ENCODE data around the gene LGR4. TPM values are rescaled to one million over a fixed set of nuclear protein-coding genes. Genes with fewer than 3 reads are reported as not detected.

Gene LGR4
- total RNA-seq, 1 experiment from 2014 or later = 99.2 TPM

GRCh38 chr11:27329867-27330632 lies 142.5 kb downstream of the LGR4 start:
- Mint-ChIP-seq H3K9me3 (peaks cover 13 to 18% of the 10 kb centered on the region in 2 experiments), H3K4me1 (peaks cover 40 to 50% of the 10 kb centered on the region in 2 experiments), H3K27ac (no peak overlapping the region; a peak in 1 of 7 replicates), H3K4me3 (no peak overlapping the region), H3K27me3 (ENCODE audit: low read depth) (no peaks in the 10 kb centered on the region), H3K36me3 (ENCODE audit: insufficient read depth in 1 of 3, low read depth in 3 of 3) (peaks cover 15 to 44% (median 22%) of the 10 kb centered on the region in 3 experiments)
- Histone ChIP-seq H2BK120ac (ENCODE audit: low read depth, low read length, poor library complexity, severe bottlenecking) (no peak overlapping the region), H3K9me3 (ENCODE audit: control insufficient read depth, low read depth, low read length) (no peaks in the 10 kb centered on the region), H3K79me2 (ENCODE audit: insufficient read depth, low read length) (no peaks in the 10 kb centered on the region), H3K9ac (ENCODE audit: extremely low read depth, insufficient read length, low read length) (no peak overlapping the region), H2BK15ac (ENCODE audit: low read depth, low read length) (no peak overlapping the region), H2AK5ac (ENCODE audit: insufficient read length, low read length) (no peak overlapping the region), H2BK20ac (ENCODE audit: low read depth, low read length, poor library complexity, severe bottlenecking) (no peak overlapping the region), H4K8ac (replicated peaks; ENCODE audit: insufficient read length, low read depth, low read length) (no peak overlapping the region), H2AFZ (ENCODE audit: low read length) (no peak overlapping the region), H4K91ac (ENCODE audit: insufficient read length, low read depth, low read length) (no peak overlapping the region), H3T11ph (ENCODE audit: low read length) (no peak overlapping the region), H3K79me1 (ENCODE audit: insufficient read depth, low read depth, low read length, poor library complexity, severe bottlenecking) (no peaks in the 10 kb centered on the region), H3K14ac (ENCODE audit: insufficient read depth, low read length) (no peak overlapping the region), H4K20me1 (ENCODE audit: control insufficient read depth, insufficient read depth, insufficient read length) (no peaks in the 10 kb centered on the region), H4K5ac (ENCODE audit: insufficient read length, low read depth, low read length) (no peak overlapping the region), H3K4ac (ENCODE audit: low read depth, low read length) (no peak overlapping the region), H2BK12ac (ENCODE audit: insufficient read length, low read depth, low read length) (no peak overlapping the region), H3K56ac (ENCODE audit: insufficient read length, low read depth, low read length) (no peak overlapping the region), H3K27ac (ENCODE audit: insufficient read length, low read depth, low read length) (no peak overlapping the region), H3K4me2 (ENCODE audit: insufficient read depth, insufficient read length, low read length) (no peak overlapping the region), H3K18ac (ENCODE audit: insufficient read length, low read depth, low read length) (no peak overlapping the region), H3K4me1 (ENCODE audit: insufficient read depth, low read length) (no peaks in the 10 kb centered on the region; the same call in 1 of the 2 replicates), H3K23me2 (ENCODE audit: insufficient read length, low read depth, low read length, poor library complexity, severe bottlenecking) (no peaks in the 10 kb centered on the region), H2BK5ac (ENCODE audit: insufficient read length, low read length) (no peak overlapping the region), H3K23ac (ENCODE audit: insufficient read length, low read depth, low read length) (no peak overlapping the region), H3K27me3 (ENCODE audit: insufficient read depth, low read length) (no peaks in the 10 kb centered on the region)
- TF ChIP-seq CTCF (conservative IDR thresholded peaks at IDR 0.05) = no peak
- DNase-seq = no peak
- no CpG with 5 or more reads among the region's 4 CpGs for WGBS (ENCODE audit: extremely low coverage, insufficient read length, low lambda C conversion rate)

Measured in H9 (cell line).